ENCODE results near the gene SYT15.
"Not testable (repeated sequence)": the region's sequence is repeated elsewhere in the genome, so short reads cannot be mapped to it uniquely, and the experiment has no call there.

DNA sequence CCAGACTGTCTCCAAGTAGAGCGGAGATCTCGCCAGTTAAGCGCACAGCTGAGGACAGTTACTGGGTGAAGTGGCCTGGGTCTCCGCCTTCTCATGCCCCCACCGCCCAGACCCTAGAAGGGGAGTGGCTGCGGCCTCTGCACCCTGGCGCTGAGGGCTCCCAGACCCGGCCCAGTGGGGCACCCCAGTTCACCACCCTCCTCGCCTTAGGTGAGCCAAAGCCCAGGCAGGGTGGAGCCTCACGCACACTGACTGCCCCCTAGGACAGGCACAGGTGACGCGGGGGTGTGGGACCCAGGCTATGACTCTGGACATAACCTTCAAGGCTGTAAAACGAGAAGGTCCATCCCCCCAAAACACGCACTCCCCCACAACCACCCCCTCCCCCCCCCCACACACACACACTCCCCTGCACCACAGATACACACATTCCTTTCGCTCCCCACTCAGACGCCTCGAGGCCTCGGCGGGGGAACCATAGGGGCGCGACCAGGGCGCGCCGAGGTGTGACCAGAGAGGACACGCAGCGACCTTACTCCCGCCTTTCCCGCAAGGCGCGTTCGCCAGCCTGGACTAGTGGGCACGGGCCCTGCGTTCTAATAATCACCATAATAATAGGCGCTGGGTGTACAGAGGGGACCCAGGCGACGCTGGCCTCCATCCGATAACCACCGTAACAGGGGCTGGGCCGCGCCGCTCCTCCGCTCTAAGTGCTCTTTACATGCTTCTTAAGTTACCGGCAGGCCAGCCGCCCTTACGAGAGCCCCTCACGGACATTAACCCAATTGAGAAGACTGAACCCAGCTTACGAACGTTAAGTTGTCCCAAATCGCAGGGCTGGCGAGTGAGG, 1.1 kb upstream of the SYT15 start:
- TF ChIP-seq, protein P1, sequence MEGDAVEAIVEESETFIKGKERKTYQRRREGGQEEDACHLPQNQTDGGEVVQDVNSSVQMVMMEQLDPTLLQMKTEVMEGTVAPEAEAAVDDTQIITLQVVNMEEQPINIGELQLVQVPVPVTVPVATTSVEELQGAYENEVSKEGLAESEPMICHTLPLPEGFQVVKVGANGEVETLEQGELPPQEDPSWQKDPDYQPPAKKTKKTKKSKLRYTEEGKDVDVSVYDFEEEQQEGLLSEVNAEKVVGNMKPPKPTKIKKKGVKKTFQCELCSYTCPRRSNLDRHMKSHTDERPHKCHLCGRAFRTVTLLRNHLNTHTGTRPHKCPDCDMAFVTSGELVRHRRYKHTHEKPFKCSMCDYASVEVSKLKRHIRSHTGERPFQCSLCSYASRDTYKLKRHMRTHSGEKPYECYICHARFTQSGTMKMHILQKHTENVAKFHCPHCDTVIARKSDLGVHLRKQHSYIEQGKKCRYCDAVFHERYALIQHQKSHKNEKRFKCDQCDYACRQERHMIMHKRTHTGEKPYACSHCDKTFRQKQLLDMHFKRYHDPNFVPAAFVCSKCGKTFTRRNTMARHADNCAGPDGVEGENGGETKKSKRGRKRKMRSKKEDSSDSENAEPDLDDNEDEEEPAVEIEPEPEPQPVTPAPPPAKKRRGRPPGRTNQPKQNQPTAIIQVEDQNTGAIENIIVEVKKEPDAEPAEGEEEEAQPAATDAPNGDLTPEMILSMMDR (IDR thresholded peaks at IDR 0.05), result not testable (repeated sequence)
- not testable (repeated sequence) for TF ChIP-seq POLR2A (IDR thresholded peaks at IDR 0.05); POLR2AphosphoS5 (IDR thresholded peaks at IDR 0.05; ENCODE audit: insufficient read depth in 1 of 2, low read depth in 1 of 2)

All from vagina (tissue), 2 donors.